Fibroblast of lung (primary cell): ENCODE results near the gene MSI2.

Source experiments
- EZH2 ChIP-seq: IDR thresholded peaks from 2 replicates; pipeline ENCODE4 v1.5.1; 2012; ENCODE audit warnings: low read length, control low read depth, mild to moderate bottlenecking; ENCODE audit errors: missing control alignments
- TF ChIP-seq, protein P1 (sequence below), 2 donors: IDR thresholded peaks in 1 of 2; conservative IDR thresholded peaks in 1 of 2; 1 replicate in 1 of 2; 2 replicates in 1 of 2; pipeline ENCODE4 v1.5.1; 2011 to 2012; ENCODE audit warnings: low read length in 2 of 2, control low read depth in 1 of 2, inconsistent platforms in 1 of 2, low read depth in 1 of 2, mild to moderate bottlenecking in 1 of 2

DNA sequence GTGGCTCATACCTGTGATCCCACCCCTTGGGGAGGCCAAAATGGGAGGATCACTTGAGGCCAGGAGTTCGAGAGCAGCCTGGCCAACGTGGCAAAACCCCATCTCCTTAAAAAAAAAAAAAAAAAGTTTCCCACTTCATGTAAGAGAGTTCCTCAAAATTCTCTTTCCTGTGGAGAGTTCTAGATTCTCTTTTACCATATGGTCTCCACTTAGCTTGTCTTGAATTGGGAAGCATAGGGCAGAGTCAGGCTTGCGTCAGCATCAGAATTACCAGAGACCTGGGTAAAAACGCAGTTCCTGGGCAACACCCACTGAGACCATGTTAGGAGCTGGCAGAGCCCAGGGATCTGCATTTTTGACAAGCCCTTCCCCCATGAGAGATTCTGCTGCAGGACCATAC, 330.4 kb downstream of the MSI2 start:
- TF ChIP-seq, protein P1, sequence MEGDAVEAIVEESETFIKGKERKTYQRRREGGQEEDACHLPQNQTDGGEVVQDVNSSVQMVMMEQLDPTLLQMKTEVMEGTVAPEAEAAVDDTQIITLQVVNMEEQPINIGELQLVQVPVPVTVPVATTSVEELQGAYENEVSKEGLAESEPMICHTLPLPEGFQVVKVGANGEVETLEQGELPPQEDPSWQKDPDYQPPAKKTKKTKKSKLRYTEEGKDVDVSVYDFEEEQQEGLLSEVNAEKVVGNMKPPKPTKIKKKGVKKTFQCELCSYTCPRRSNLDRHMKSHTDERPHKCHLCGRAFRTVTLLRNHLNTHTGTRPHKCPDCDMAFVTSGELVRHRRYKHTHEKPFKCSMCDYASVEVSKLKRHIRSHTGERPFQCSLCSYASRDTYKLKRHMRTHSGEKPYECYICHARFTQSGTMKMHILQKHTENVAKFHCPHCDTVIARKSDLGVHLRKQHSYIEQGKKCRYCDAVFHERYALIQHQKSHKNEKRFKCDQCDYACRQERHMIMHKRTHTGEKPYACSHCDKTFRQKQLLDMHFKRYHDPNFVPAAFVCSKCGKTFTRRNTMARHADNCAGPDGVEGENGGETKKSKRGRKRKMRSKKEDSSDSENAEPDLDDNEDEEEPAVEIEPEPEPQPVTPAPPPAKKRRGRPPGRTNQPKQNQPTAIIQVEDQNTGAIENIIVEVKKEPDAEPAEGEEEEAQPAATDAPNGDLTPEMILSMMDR (conservative IDR thresholded peaks at IDR 0.05 in 1 of 2, IDR thresholded peaks at IDR 0.05 in 1 of 2; ENCODE audit: low read depth in 1 of 2, low read length in 2 of 2): no peak
- no peak for TF ChIP-seq EZH2
